ENCODE measurements around the gene CCT5. TPM values are rescaled to one million over a fixed set of nuclear protein-coding genes. Genes with fewer than 3 reads are reported as not detected.
"Not testable (repeated sequence)": the region's sequence is repeated elsewhere in the genome, so short reads cannot be mapped to it uniquely, and the experiment has no call there.

Gene CCT5
- polyA plus RNA-seq, 2 donors = 81.7 to 186 TPM

- Histone ChIP-seq H3K9me3 (ENCODE audit: control insufficient read depth in 2 of 2, insufficient read depth in 1 of 2, low read depth in 1 of 2, low read length in 1 of 2) (no peaks in the 10 kb centered on the region), H3K27ac (ENCODE audit: low read depth in 2 of 2, low read length in 1 of 2) (no peak overlapping the region), H3K27me3 (ENCODE audit: control insufficient read depth in 1 of 2, insufficient read depth in 2 of 2, low read length in 2 of 2) (no peaks in the 10 kb centered on the region), H3K36me3 (ENCODE audit: control insufficient read depth in 2 of 2, insufficient read depth in 2 of 2, low read length in 1 of 2) (no peaks in the 10 kb centered on the region), H3K4me1 (ENCODE audit: control insufficient read depth in 2 of 2, insufficient read depth in 2 of 2, low read length in 1 of 2) (no peaks in the 10 kb centered on the region), H3K4me3 (ENCODE audit: low read depth in 1 of 2, low read length in 2 of 2) (no peak overlapping the region)
- WGBS, 2 donors = 83 to 85% methylated on average over 7 of the region's 7 CpGs
Measured at GRCh38 chr5:10279925-10280720, 30.0 kb downstream of the CCT5 start.

- Histone ChIP-seq H3K27ac (ENCODE audit: low read depth in 2 of 2, low read length in 1 of 2) (no peak overlapping the region), H3K27me3 (ENCODE audit: control insufficient read depth in 1 of 2, insufficient read depth in 2 of 2, low read length in 2 of 2) (no peaks in the 10 kb centered on the region), H3K4me1 (ENCODE audit: control insufficient read depth in 2 of 2, insufficient read depth in 2 of 2, low read length in 1 of 2) (peaks cover 0 to 3% of the 10 kb centered on the region in 2 donors), H3K36me3 (ENCODE audit: control insufficient read depth in 2 of 2, insufficient read depth in 2 of 2, low read length in 1 of 2) (no peaks in the 10 kb centered on the region), H3K9me3 (ENCODE audit: control insufficient read depth in 2 of 2, insufficient read depth in 1 of 2, low read depth in 1 of 2, low read length in 1 of 2) (no peaks in the 10 kb centered on the region), H3K4me3 (ENCODE audit: low read depth in 1 of 2, low read length in 2 of 2) (no peak overlapping the region)
- 23 to 24% methylated on average over 17 of the region's 17 CpGs for WGBS, 2 donors
Measured at GRCh38 chr5:10283927-10284635, 34.0 kb downstream of the CCT5 start.

GRCh38 chr5:10285362-10285761, 35.3 kb downstream of the CCT5 start:
- not testable (repeated sequence) for H3K4me3 ChIP-seq (ENCODE audit: low read depth in 1 of 2, low read length in 2 of 2); H3K4me1 ChIP-seq (ENCODE audit: control insufficient read depth in 2 of 2, insufficient read depth in 2 of 2, low read length in 1 of 2); H3K9me3 ChIP-seq (ENCODE audit: control insufficient read depth in 2 of 2, insufficient read depth in 1 of 2, low read depth in 1 of 2, low read length in 1 of 2); H3K27me3 ChIP-seq (ENCODE audit: control insufficient read depth in 1 of 2, insufficient read depth in 2 of 2, low read length in 2 of 2); H3K27ac ChIP-seq (ENCODE audit: low read depth in 2 of 2, low read length in 1 of 2); H3K36me3 ChIP-seq (ENCODE audit: control insufficient read depth in 2 of 2, insufficient read depth in 2 of 2, low read length in 1 of 2)
- WGBS, 2 donors = 76 to 78% methylated on average over 7 to 8 of the region's 8 CpGs

GRCh38 chr5:10286162-10286861, 36.2 kb downstream of the CCT5 start:
- no peaks in the 10 kb centered on the region for H3K9me3 ChIP-seq (ENCODE audit: control insufficient read depth in 2 of 2, insufficient read depth in 1 of 2, low read depth in 1 of 2, low read length in 1 of 2)
- peaks cover 0 to 3% of the 10 kb centered on the region in 2 donors for H3K4me1 ChIP-seq (ENCODE audit: control insufficient read depth in 2 of 2, insufficient read depth in 2 of 2, low read length in 1 of 2)
- no peaks in the 10 kb centered on the region for H3K36me3 ChIP-seq (ENCODE audit: control insufficient read depth in 2 of 2, insufficient read depth in 2 of 2, low read length in 1 of 2)
- H3K27ac ChIP-seq (ENCODE audit: low read depth in 2 of 2, low read length in 1 of 2) = no peak overlapping the region
- H3K4me3 ChIP-seq (ENCODE audit: low read depth in 1 of 2, low read length in 2 of 2) = no peak overlapping the region
- WGBS, 2 donors = 64 to 86% methylated on average over 6 of the region's 6 CpGs
- no peaks in the 10 kb centered on the region for H3K27me3 ChIP-seq (ENCODE audit: control insufficient read depth in 1 of 2, insufficient read depth in 2 of 2, low read length in 2 of 2)

GRCh38 chr5:10286862-10287227, 36.8 kb downstream of the CCT5 start:
- no peaks in the 10 kb centered on the region for H3K27me3 ChIP-seq (ENCODE audit: control insufficient read depth in 1 of 2, insufficient read depth in 2 of 2, low read length in 2 of 2)
- H3K4me1 ChIP-seq (ENCODE audit: control insufficient read depth in 2 of 2, insufficient read depth in 2 of 2, low read length in 1 of 2) = peaks cover 0 to 3% of the 10 kb centered on the region in 2 donors
- no peaks in the 10 kb centered on the region for H3K9me3 ChIP-seq (ENCODE audit: control insufficient read depth in 2 of 2, insufficient read depth in 1 of 2, low read depth in 1 of 2, low read length in 1 of 2)
- WGBS, 2 donors = 72 to 86% methylated on average over 7 of the region's 7 CpGs
- H3K4me3 ChIP-seq (ENCODE audit: low read depth in 1 of 2, low read length in 2 of 2) = no peak overlapping the region
- H3K27ac ChIP-seq (ENCODE audit: low read depth in 2 of 2, low read length in 1 of 2) = no peak overlapping the region
- H3K36me3 ChIP-seq (ENCODE audit: control insufficient read depth in 2 of 2, insufficient read depth in 2 of 2, low read length in 1 of 2) = no peaks in the 10 kb centered on the region

GRCh38 chr5:10288592-10289219, 38.6 kb downstream of the CCT5 start:
- WGBS, 2 donors = 36 to 42% methylated on average over 13 of the region's 13 CpGs
- no peaks in the 10 kb centered on the region for H3K9me3 ChIP-seq (ENCODE audit: control insufficient read depth in 2 of 2, insufficient read depth in 1 of 2, low read depth in 1 of 2, low read length in 1 of 2)
- peaks cover 0 to 3% of the 10 kb centered on the region in 2 donors for H3K4me1 ChIP-seq (ENCODE audit: control insufficient read depth in 2 of 2, insufficient read depth in 2 of 2, low read length in 1 of 2)
- no peaks in the 10 kb centered on the region for H3K36me3 ChIP-seq (ENCODE audit: control insufficient read depth in 2 of 2, insufficient read depth in 2 of 2, low read length in 1 of 2)
- H3K4me3 ChIP-seq (ENCODE audit: low read depth in 1 of 2, low read length in 2 of 2) = no peak overlapping the region
- no peaks in the 10 kb centered on the region for H3K27me3 ChIP-seq (ENCODE audit: control insufficient read depth in 1 of 2, insufficient read depth in 2 of 2, low read length in 2 of 2)
- H3K27ac ChIP-seq (ENCODE audit: low read depth in 2 of 2, low read length in 1 of 2) = no peak overlapping the region

- Histone ChIP-seq H3K27me3 (ENCODE audit: control insufficient read depth in 1 of 2, insufficient read depth in 2 of 2, low read length in 2 of 2) (no peaks in the 10 kb centered on the region), H3K9me3 (ENCODE audit: control insufficient read depth in 2 of 2, insufficient read depth in 1 of 2, low read depth in 1 of 2, low read length in 1 of 2) (no peaks in the 10 kb centered on the region), H3K4me1 (ENCODE audit: control insufficient read depth in 2 of 2, insufficient read depth in 2 of 2, low read length in 1 of 2) (peaks cover 0 to 3% of the 10 kb centered on the region in 2 donors), H3K27ac (ENCODE audit: low read depth in 2 of 2, low read length in 1 of 2) (no peak overlapping the region), H3K4me3 (ENCODE audit: low read depth in 1 of 2, low read length in 2 of 2) (no peak overlapping the region), H3K36me3 (ENCODE audit: control insufficient read depth in 2 of 2, insufficient read depth in 2 of 2, low read length in 1 of 2) (no peaks in the 10 kb centered on the region)
- WGBS, 2 donors = 55 to 66% methylated on average over 6 of the region's 6 CpGs
Measured at GRCh38 chr5:10289353-10289752, 39.3 kb downstream of the CCT5 start.

- peaks cover 0 to 3% of the 10 kb centered on the region in 2 donors for H3K4me1 ChIP-seq (ENCODE audit: control insufficient read depth in 2 of 2, insufficient read depth in 2 of 2, low read length in 1 of 2)
- 94 to 95% methylated on average over 10 of the region's 10 CpGs for WGBS, 2 donors
- H3K4me3 ChIP-seq (ENCODE audit: low read depth in 1 of 2, low read length in 2 of 2) = no peak overlapping the region
- no peaks in the 10 kb centered on the region for H3K36me3 ChIP-seq (ENCODE audit: control insufficient read depth in 2 of 2, insufficient read depth in 2 of 2, low read length in 1 of 2)
- H3K9me3 ChIP-seq (ENCODE audit: control insufficient read depth in 2 of 2, insufficient read depth in 1 of 2, low read depth in 1 of 2, low read length in 1 of 2) = no peaks in the 10 kb centered on the region
- H3K27me3 ChIP-seq (ENCODE audit: control insufficient read depth in 1 of 2, insufficient read depth in 2 of 2, low read length in 2 of 2) = no peaks in the 10 kb centered on the region
- no peak overlapping the region for H3K27ac ChIP-seq (ENCODE audit: low read depth in 2 of 2, low read length in 1 of 2)
Measured at GRCh38 chr5:10289991-10290390, 39.9 kb downstream of the CCT5 start.

GRCh38 chr5:10290438-10290837, 40.4 kb downstream of the CCT5 start:
- peaks cover 0 to 3% of the 10 kb centered on the region in 2 donors for H3K4me1 ChIP-seq (ENCODE audit: control insufficient read depth in 2 of 2, insufficient read depth in 2 of 2, low read length in 1 of 2)
- 89 to 92% methylated on average over 9 of the region's 9 CpGs for WGBS, 2 donors
- no peaks in the 10 kb centered on the region for H3K9me3 ChIP-seq (ENCODE audit: control insufficient read depth in 2 of 2, insufficient read depth in 1 of 2, low read depth in 1 of 2, low read length in 1 of 2)
- H3K27me3 ChIP-seq (ENCODE audit: control insufficient read depth in 1 of 2, insufficient read depth in 2 of 2, low read length in 2 of 2) = no peaks in the 10 kb centered on the region
- H3K4me3 ChIP-seq (ENCODE audit: low read depth in 1 of 2, low read length in 2 of 2) = no peak overlapping the region
- H3K36me3 ChIP-seq (ENCODE audit: control insufficient read depth in 2 of 2, insufficient read depth in 2 of 2, low read length in 1 of 2) = no peaks in the 10 kb centered on the region
- no peak overlapping the region for H3K27ac ChIP-seq (ENCODE audit: low read depth in 2 of 2, low read length in 1 of 2)
